ENCODE results near the gene FGF3.

FGF3 gene

GRCh38 chr11:69843529-69843921 is 24.3 kb upstream of the FGF3 start:
- DNase-seq = no peak

DNA sequence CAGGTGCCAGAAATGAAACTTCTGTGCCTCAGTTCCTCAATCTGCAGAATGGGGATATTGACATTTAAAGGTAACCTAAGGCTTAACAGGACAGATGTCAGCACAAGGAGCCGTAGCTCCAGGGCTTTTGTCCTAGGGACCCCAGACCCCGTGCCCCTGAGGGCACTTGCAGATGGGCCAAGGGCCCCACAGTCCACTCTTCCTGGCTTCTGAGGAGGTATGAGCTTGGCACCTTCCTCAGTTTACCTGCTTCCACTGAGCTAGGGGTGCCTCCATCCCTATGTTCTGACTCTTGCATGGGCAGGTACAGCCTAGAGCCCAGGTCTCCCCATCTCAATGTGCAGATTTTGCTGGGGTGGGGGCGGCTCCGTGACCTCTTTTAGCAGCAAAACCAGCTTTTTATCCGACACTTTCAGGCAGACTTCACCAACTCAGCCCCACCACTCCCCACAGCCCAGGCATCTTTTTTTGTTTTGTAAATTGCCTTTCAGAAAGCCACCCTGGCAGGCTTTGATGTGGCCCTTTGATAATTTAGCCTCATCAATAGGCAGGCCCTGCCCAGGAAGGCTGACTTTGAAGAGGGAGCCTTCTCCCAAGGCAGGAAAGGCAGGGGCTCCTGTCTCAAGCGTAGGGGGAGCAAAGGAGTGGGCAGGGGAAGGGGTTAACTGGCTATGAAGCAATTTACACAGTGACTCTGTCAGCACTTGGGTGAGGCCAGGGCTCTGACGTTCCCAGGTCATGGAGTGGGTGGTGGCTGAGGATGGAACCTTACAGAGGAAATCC is 23.7 kb upstream of the FGF3 start:
- DNase-seq = no peak

GRCh38 chr11:69841859-69842698 is 22.9 kb upstream of the FGF3 start:
- DNase-seq = no peak

GRCh38 chr11:69841170-69841858 is 22.1 kb upstream of the FGF3 start:
- DNase-seq = no peak

GRCh38 chr11:69840371-69841169 is 21.4 kb upstream of the FGF3 start:
- no peak for DNase-seq

DNA sequence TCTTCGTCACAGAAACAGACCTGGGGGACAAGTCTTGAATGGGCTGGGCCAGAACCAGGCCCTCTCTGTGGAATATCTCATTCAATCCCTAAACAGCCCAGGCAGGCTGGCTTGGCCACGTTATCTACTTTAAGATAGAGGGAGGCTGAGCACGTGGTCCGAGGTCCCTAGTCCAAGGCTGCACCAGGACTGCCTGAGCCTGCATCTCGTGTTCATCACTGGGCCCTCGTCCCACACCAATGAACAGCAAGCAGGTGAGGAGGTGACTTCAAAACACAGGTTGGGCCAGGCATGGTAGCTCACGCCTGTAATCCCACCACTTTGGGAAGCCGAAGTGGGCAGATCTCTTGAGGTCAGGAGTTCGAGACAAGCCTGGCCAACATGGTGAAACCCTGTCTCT is 20.3 kb upstream of the FGF3 start:
- DNase-seq = no peak

DNA sequence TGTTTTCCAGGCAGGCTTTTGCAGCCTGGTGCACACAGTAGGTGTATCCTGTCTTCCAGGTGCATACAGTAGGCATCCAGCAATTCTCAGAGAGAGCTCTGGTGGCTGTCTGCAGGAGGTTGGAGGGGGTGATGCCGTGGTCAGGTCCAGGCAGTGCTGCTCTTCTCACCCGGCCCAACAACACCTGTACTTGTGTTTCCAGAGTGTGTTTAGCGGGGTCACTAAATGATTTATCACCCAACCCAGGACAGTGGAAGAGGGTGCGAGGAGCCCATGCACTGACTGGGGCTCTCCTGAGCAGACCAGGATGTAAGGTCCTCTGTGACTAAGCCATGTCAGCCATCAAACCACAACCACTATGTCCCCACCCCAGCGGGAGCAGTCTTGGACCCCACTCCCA is 18.6 kb upstream of the FGF3 start:
- no peak for DNase-seq

DNA sequence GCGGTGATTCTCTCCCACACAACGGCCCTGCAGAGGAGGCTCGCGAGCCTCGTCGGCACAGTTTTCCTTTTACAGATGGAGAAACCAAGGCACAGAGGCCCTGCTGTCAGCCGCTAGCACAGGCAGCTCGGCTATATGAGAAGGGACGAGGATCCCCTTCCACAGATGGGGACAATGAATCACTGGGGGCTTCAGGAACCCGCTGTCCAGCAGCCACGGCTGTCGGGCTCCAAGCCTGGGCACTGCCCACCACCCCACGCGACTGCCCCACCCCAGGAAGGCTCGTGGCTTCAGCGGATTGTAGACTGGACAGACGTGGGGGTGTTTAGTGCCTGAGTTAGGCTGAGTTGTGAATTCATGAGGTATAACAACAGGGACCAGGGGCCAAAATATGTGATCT is 17.2 kb upstream of the FGF3 start:
- no peak for DNase-seq

- no peak for DNase-seq
Observed at GRCh38 chr11:69834811-69835800, 15.9 kb upstream of the FGF3 start.

- no peak for DNase-seq
Observed at GRCh38 chr11:69834251-69834650, 15.0 kb upstream of the FGF3 start.

GRCh38 chr11:69832561-69833413 is 13.6 kb upstream of the FGF3 start:
- DNase-seq = no peak

DNA sequence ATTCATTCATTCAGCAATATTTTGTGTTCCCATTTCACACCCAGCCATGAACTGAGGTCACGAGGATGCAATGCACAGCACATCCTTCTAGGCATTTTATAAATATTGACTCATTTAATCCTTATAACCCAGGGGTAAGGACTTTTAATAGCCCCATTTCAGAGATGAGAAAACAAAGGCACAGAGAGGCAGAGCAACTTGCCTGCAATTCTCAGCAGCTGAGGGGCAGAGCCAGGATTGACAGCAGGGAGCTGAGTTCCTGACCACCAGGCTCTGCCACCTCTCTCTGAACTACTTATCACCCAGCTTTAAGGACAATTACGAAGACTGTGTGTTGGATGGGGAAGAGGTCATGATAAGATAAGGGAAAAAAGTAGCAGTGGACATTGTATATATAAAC is 12.8 kb upstream of the FGF3 start:
- DNase-seq = no peak

GRCh38 chr11:69830086-69830485 is 10.9 kb upstream of the FGF3 start:
- DNase-seq = no peak

- DNase-seq = no peak
Observed at GRCh38 chr11:69828971-69829344, 9.7 kb upstream of the FGF3 start.

DNA sequence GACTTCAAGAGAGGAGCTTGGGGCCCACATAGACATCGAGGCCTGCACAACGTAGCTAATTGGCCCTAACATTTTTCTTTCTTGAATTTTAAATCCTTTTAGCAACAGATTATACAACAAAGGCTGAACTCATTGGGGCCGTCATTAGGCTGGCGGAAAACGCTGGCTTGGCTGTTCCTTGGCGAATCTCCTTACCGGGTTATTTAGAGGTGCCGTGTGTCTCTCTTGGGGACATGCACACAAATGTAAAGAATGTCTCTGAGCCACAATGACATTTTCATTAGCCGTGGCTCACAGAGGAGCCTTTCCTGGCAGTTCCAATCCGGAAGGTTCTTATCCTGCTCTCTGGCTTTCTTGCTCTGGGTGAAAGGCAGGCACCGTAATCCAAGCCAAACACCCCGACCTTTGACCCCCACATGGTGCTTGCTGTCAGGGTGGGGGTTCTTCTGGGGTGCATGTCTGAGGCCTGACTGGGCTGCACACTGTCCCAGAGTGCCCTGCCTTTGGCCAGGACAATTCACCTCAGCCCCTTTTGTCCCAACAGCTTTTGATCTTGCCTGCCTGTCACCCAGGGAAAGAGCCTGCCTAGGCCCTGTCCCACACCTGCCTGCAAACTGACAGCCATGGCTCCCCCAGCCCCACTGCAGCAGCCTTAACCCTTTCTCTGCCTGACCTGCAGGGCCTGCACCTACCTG is 9.2 kb upstream of the FGF3 start:
- DNase-seq = no peak

DNA sequence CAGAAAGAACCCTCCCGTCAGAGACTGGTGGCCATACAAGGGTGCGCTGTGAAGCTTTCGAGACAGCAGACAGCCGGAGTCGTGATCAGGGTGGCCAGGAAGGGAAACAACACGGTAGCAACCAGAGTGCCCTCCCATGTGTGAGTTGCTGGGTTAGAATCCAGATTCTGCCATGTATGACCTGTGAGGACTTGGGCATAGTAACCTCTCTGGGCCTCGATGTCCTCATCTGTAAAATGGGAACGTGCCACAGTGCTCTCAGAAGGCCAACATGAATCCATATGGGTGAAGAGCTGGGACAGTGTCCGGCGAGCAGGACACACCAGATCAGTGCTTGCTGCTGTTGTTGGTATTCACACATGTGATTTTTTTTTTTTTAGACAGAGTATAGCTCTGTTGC is 7.6 kb upstream of the FGF3 start:
- no peak for DNase-seq

DNA sequence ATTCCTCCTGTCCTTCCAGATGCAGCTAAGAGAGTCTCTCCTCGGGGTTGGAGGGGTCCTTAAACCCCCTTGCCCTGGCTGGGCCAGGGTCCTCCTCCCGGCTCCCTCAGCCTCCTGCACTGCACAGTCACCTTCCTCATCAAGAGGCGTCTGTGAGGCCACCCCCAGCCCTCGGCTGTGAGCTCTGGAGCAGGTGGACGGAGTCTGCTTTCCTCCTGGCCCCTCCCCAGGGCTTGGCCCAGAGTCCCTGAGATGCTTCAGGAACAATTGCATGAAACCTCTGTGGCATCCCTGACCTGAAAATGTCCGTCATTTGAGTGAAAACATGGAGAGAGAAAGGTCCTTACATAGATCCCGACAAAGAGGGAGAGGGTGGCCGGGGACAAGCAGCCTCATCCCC is 6.7 kb upstream of the FGF3 start:
- DNase-seq = no peak

- DNase-seq = no peak
Observed at GRCh38 chr11:69825037-69825834, 6.0 kb upstream of the FGF3 start.

- DNase-seq = no peak
Observed at GRCh38 chr11:69823641-69824265, 4.5 kb upstream of the FGF3 start.
